C4-2B (cell line): ENCODE data around the gene UCHL5.

Experiments used
- ZFX ChIP-seq: fragments of 450-650 bp; IDR thresholded peaks from 2 replicates; pipeline ENCODE4 v1.6.1; 2017
- TF ChIP-seq, protein P1 (sequence below): fragments of 450-650 bp; conservative IDR thresholded peaks from 2 replicates; pipeline ENCODE4 v1.5.1; 2017; ENCODE audit warnings: mild to moderate bottlenecking

DNA sequence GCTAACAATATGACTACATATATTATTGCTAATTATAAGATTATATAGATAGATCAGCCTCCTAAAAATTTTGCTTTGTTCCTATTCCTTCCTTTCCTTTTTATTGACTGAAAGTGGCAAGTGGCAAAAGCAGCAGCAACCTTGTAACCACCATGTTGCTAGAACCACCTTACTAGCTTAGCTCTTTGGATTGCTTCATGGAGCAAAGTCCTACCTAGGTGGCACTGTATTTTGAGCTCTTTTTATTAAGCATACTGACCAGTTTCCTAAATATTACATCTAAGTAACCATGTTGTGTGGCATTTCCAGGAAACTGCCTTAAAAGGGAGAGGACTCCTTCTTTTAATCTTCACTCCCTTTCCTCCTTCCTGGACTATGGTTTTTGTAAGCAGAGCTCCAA is 90.8 kb downstream of the UCHL5 start:
- TF ChIP-seq, protein P1, sequence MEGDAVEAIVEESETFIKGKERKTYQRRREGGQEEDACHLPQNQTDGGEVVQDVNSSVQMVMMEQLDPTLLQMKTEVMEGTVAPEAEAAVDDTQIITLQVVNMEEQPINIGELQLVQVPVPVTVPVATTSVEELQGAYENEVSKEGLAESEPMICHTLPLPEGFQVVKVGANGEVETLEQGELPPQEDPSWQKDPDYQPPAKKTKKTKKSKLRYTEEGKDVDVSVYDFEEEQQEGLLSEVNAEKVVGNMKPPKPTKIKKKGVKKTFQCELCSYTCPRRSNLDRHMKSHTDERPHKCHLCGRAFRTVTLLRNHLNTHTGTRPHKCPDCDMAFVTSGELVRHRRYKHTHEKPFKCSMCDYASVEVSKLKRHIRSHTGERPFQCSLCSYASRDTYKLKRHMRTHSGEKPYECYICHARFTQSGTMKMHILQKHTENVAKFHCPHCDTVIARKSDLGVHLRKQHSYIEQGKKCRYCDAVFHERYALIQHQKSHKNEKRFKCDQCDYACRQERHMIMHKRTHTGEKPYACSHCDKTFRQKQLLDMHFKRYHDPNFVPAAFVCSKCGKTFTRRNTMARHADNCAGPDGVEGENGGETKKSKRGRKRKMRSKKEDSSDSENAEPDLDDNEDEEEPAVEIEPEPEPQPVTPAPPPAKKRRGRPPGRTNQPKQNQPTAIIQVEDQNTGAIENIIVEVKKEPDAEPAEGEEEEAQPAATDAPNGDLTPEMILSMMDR = no peak
- no peak for TF ChIP-seq ZFX
